B cell (primary cell): ENCODE measurements around the gene CNTN4. TPM values are rescaled to one million over a fixed set of nuclear protein-coding genes. Genes with fewer than 3 reads are reported as not detected.

Source experiments
- ATAC-seq: fragments of 200-7000 bp; cut with Tn5 transposase; one replicate; pipeline ENCODE4 v1.10.0; 2021; ENCODE audit warnings: low read depth, mild to moderate bottlenecking, moderate number of reproducible peaks, moderate library complexity
- CTCF ChIA-PET: fragments of 350-600 bp; sonication (Branson Sonifier 250); formaldehyde crosslinking; loops from one replicate; lab custom pipeline; 2021; ENCODE audit warnings: antibody characterized with exemption, inconsistent platforms; lab: Charles Lee
- POLR2A ChIA-PET: fragments of 350-600 bp; sonication (Branson Sonifier 250); formaldehyde crosslinking; loops from one replicate; lab custom pipeline; 2021; ENCODE audit warnings: antibody characterized with exemption; lab: Charles Lee
- DNase-seq: peaks from one replicate; pipeline ENCODE4 v3.0.0; 2013
- H2AFZ ChIP-seq: 2 replicates; pipeline ENCODE4 v1.6.1; 2012; ENCODE audit warnings: mild to moderate bottlenecking, low read depth, low read length; ENCODE audit not compliant: insufficient read depth, poor library complexity, severe bottlenecking
- H3K27ac ChIP-seq, 2 donors: 1 replicate in 1 of 2; 2 replicates in 1 of 2; pipeline ENCODE4 v1.5.1; 2012 to 2013; ENCODE audit warnings: low read length in 2 of 2, mild to moderate bottlenecking in 2 of 2, moderate library complexity in 1 of 2
- H3K27me3 ChIP-seq, 4 experiments: fragments of 200-600 bp in 1 of 4; sonication (generic) in 1 of 4; replicated peaks in 1 of 4; 1 replicate in 2 of 4; 2 replicates in 2 of 4; pipeline versions ENCODE4 v1.6.1 to v1.7.0; 2013 to 2016; ENCODE audit warnings: low read length in 3 of 4, mild to moderate bottlenecking in 2 of 4, mixed read lengths in 1 of 4, moderate library complexity in 1 of 4; ENCODE audit not compliant: insufficient read depth in 4 of 4, control insufficient read depth in 3 of 4; ENCODE audit errors: control extremely low read depth in 1 of 4
- H3K36me3 ChIP-seq, 2 experiments: replicated peaks in 1 of 2; 1 replicate in 1 of 2; 2 replicates in 1 of 2; pipeline versions ENCODE4 v1.6.1 to v1.7.1; 2013; ENCODE audit warnings: low read length in 1 of 2; ENCODE audit not compliant: insufficient read depth in 2 of 2, control insufficient read depth in 1 of 2; ENCODE audit errors: control extremely low read depth in 1 of 2, extremely low read depth in 1 of 2
- H3K4me1 ChIP-seq, 2 donors: fragments of 200-600 bp in 1 of 2; sonication (generic) in 1 of 2; 1 replicate in 1 of 2; 2 replicates in 1 of 2; pipeline versions ENCODE4 v1.5.1 to v1.6.1; 2013 to 2017; ENCODE audit warnings: low read length in 2 of 2; ENCODE audit not compliant: control insufficient read depth in 2 of 2, insufficient read depth in 2 of 2
- H3K4me2 ChIP-seq: replicated peaks from 2 replicates; pipeline ENCODE3; 2012; ENCODE audit warnings: mild to moderate bottlenecking, low read depth, low read length; ENCODE audit not compliant: poor library complexity, severe bottlenecking
- H3K4me3 ChIP-seq, 5 experiments: fragments of 200-600 bp in 1 of 5; sonication (generic) in 1 of 5; 1 replicate in 3 of 5; 2 replicates in 2 of 5; pipeline versions ENCODE4 v1.5.1 to v1.7.0; 2011 to 2016; ENCODE audit warnings: low read length in 4 of 5, mild to moderate bottlenecking in 4 of 5, low read depth in 2 of 5, control low read depth in 1 of 5, moderate library complexity in 1 of 5; ENCODE audit not compliant: insufficient read depth in 1 of 5; ENCODE audit errors: control extremely low read depth in 1 of 5, extremely low read depth in 1 of 5
- H3K79me2 ChIP-seq: fragments of 200-600 bp; sonication (generic); one replicate; pipeline ENCODE4 v1.6.0; 2016; ENCODE audit warnings: low read length; ENCODE audit not compliant: control insufficient read depth, insufficient read depth
- H3K9ac ChIP-seq: fragments of 200-600 bp; sonication (generic); 2 replicates; pipeline ENCODE4 v1.6.1; 2017; ENCODE audit warnings: mild to moderate bottlenecking, low read length, moderate library complexity
- H3K9me3 ChIP-seq, 3 donors: one replicate each; pipeline versions ENCODE4 v1.6.1 to v1.7.1; 2013; ENCODE audit warnings: low read length in 2 of 3; ENCODE audit not compliant: control insufficient read depth in 2 of 3, insufficient read depth in 1 of 3; ENCODE audit errors: control extremely low read depth in 1 of 3
- H4K20me1 ChIP-seq: 2 replicates; pipeline ENCODE4 v1.6.0; 2012; ENCODE audit warnings: mild to moderate bottlenecking, low read length; ENCODE audit not compliant: insufficient read depth, control insufficient read depth, poor library complexity, severe bottlenecking
- H3K27ac Mint-ChIP-seq: one replicate; pipeline ENCODE4 v1.8.0; 2021; ENCODE audit warnings: mixed read lengths
- H3K27me3 Mint-ChIP-seq: one replicate; pipeline ENCODE4 v1.8.0; 2021; ENCODE audit warnings: mixed read lengths
- H3K4me1 Mint-ChIP-seq: one replicate; pipeline ENCODE4 v1.8.0; 2021; ENCODE audit warnings: mixed read lengths
- H3K4me3 Mint-ChIP-seq: one replicate; pipeline ENCODE4 v1.8.0; 2021; ENCODE audit warnings: mixed read lengths
- H3K9me3 Mint-ChIP-seq: one replicate; pipeline ENCODE4 v1.8.0; 2022; ENCODE audit warnings: mixed read lengths; ENCODE audit not compliant: insufficient read depth
- CTCF ChIP-seq: fragments of 200-600 bp; IDR thresholded peaks from one replicate; pipeline ENCODE4 v1.8.0; 2022; ENCODE audit warnings: antibody characterized with exemption, mild to moderate bottlenecking
- EZH2 ChIP-seq: IDR thresholded peaks from 2 replicates; pipeline ENCODE4 v1.6.1; 2012; ENCODE audit warnings: borderline replicate concordance, low read depth, mild to moderate bottlenecking, moderate library complexity, low read length; ENCODE audit not compliant: insufficient read depth, poor library complexity, severe bottlenecking
- WGBS: methylation state at CpG from one replicate; pipeline ENCODE4 v1.1.5; 2013; ENCODE audit warnings: missing lambda C conversion rate; ENCODE audit not compliant: insufficient coverage; 5-methylcytosine and 5-hydroxymethylcytosine counted together
- intact Hi-C: fragments of 100-400 bp; cut with micrococcal nuclease; formaldehyde crosslinking; loops from one replicate; pipeline ENCODE4 v1.10.0; 2022
- polyA plus RNA-seq: library from polyadenylated mRNA; depleted of rRNA; stranded (reverse); fragments of >200 nt; gene quantifications from 2 replicates; pipeline ENCODE4 v1.2.3, GENCODE V29; 2012
- total RNA-seq, 2 donors: library from RNA; stranded (reverse); fragments of 120-200 nt in 1 of 2; gene quantifications; 1 replicate in 1 of 2; 2 replicates in 1 of 2; pipeline versions ENCODE4 v1.2.3 to v1.2.4, GENCODE V29; 2013 to 2022

The CNTN4 gene
- total and polyA plus RNA-seq, 2 donors (not counting 1 experiment from before 2014, with no cell fraction given): 0.05 TPM; not detected in 1

- Histone ChIP-seq H3K9ac (no peak overlapping the region), H3K9me3 (no peaks in the 10 kb centered on the region), H3K36me3 (no peaks in the 10 kb centered on the region), H3K27me3 (no peaks in the 10 kb centered on the region), H3K27ac (no peak overlapping the region), H3K79me2 (no peaks in the 10 kb centered on the region), H3K4me2 (no peak overlapping the region), H4K20me1 (no peaks in the 10 kb centered on the region), H3K4me1 (no peaks in the 10 kb centered on the region), H2AFZ (no peak overlapping the region), H3K4me3 (no peak overlapping the region)
- DNase-seq: no peak
- H3K27ac Mint-ChIP-seq: no peak overlapping the region
- intact Hi-C loops: no loop called here
- ATAC-seq: no peak
- no peak overlapping the region for H3K4me3 Mint-ChIP-seq
- no peak for TF ChIP-seq EZH2
- TF ChIP-seq CTCF: no peak
- H3K27me3 Mint-ChIP-seq: peaks cover 14% of the 10 kb centered on the region
- ChIA-PET POLR2A (no interaction called here), CTCF (no interaction called here)
- no peaks in the 10 kb centered on the region for H3K9me3 Mint-ChIP-seq
- WGBS: 93% methylated on average over 3 of the region's 3 CpGs
- H3K4me1 Mint-ChIP-seq: no peaks in the 10 kb centered on the region
Observed at GRCh38 chr3:2945121-2945520, 846.5 kb downstream of the CNTN4 start.

- Histone ChIP-seq H3K4me3 (no peak overlapping the region), H2AFZ (no peak overlapping the region), H3K27me3 (no peaks in the 10 kb centered on the region), H3K4me1 (no peaks in the 10 kb centered on the region), H3K4me2 (no peak overlapping the region), H3K79me2 (no peaks in the 10 kb centered on the region), H3K9ac (no peak overlapping the region), H3K36me3 (no peaks in the 10 kb centered on the region), H4K20me1 (no peaks in the 10 kb centered on the region), H3K9me3 (no peaks in the 10 kb centered on the region), H3K27ac (no peak overlapping the region)
- WGBS: no CpG with 5 or more reads among the region's 2 CpGs
- ChIA-PET POLR2A (no interaction called here), CTCF (no interaction called here)
- H3K4me1 Mint-ChIP-seq: no peaks in the 10 kb centered on the region
- H3K27me3 Mint-ChIP-seq: peaks cover 4% of the 10 kb centered on the region
- TF ChIP-seq EZH2 (no peak), CTCF (no peak)
- no peaks in the 10 kb centered on the region for H3K9me3 Mint-ChIP-seq
- H3K4me3 Mint-ChIP-seq: no peak overlapping the region
- ATAC-seq (no peak), DNase-seq (no peak)
- H3K27ac Mint-ChIP-seq: no peak overlapping the region
- intact Hi-C loops: no loop called here
Observed at GRCh38 chr3:2947536-2947935, 848.9 kb downstream of the CNTN4 start.
